Measurements from ENCODE around the gene SEL1L2. TPM values are rescaled to one million over a fixed set of nuclear protein-coding genes. Genes with fewer than 3 reads are reported as not detected.

Gene SEL1L2
- total RNA-seq, 3 donors from 2014 or later = 7.4 TPM; not detected in 2

DNA sequence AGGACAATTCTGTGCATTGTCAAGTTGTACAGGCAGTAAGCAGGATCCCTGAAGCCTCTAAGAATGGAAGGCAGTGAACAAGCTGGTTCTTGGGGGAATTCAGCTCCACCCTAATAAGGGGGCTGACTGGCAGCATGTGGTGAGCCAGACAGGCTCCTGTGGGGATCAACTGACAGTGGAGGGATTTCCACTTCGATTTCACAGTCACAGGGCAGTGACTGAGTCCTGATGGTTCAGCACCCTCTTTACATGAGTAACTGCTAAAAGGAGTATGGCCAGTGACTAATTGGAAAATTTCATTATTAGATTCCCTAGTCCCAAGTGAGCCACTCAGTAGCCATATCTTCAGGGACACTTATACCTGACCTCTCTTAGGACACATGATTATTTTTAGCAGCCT lies 127.2 kb downstream of the SEL1L2 start:
- Histone ChIP-seq H3K4me3 (no peak overlapping the region), H3K9me3 (no peaks in the 10 kb centered on the region), H3K27me3 (no peaks in the 10 kb centered on the region), H3K4me1 (peaks cover 3 to 9% of the 10 kb centered on the region in 2 donors), H3K36me3 (no peaks in the 10 kb centered on the region), H3K27ac (no peak overlapping the region)
- intact Hi-C loops (cut with DNase I; ENCODE audit: low total_unique reads) = no loop called here
- no peak for DNase-seq (ENCODE audit: low spot score in 2 of 2)
- TF ChIP-seq, protein P1, sequence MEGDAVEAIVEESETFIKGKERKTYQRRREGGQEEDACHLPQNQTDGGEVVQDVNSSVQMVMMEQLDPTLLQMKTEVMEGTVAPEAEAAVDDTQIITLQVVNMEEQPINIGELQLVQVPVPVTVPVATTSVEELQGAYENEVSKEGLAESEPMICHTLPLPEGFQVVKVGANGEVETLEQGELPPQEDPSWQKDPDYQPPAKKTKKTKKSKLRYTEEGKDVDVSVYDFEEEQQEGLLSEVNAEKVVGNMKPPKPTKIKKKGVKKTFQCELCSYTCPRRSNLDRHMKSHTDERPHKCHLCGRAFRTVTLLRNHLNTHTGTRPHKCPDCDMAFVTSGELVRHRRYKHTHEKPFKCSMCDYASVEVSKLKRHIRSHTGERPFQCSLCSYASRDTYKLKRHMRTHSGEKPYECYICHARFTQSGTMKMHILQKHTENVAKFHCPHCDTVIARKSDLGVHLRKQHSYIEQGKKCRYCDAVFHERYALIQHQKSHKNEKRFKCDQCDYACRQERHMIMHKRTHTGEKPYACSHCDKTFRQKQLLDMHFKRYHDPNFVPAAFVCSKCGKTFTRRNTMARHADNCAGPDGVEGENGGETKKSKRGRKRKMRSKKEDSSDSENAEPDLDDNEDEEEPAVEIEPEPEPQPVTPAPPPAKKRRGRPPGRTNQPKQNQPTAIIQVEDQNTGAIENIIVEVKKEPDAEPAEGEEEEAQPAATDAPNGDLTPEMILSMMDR (IDR thresholded peaks at IDR 0.05) = no peak
- no peak for TF ChIP-seq POLR2AphosphoS5 (IDR thresholded peaks at IDR 0.05)
- no peak for TF ChIP-seq POLR2A (IDR thresholded peaks at IDR 0.05)

DNA sequence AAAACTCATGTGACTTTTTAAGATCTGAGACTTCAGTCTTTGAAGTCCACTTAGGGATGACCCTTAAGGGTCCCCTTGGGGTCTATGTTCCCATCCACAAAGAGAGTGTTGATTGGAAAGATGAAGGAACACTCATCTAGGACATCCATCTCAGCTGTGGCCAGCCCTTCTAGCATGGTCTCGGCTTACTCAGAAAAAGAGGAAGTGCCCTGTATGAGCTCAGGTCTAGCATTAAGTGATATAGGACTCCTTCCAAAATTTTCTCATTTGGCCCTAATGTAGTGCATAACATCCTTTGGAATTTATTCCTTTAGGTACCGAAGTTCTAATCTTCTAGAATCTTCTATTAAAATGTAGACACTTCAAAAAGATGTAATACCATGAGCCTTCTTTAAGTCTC lies 128.2 kb downstream of the SEL1L2 start:
- peaks cover 3 to 9% of the 10 kb centered on the region in 2 donors for H3K4me1 ChIP-seq
- no peak overlapping the region for H3K27ac ChIP-seq
- intact Hi-C loops (cut with DNase I; ENCODE audit: low total_unique reads) = no loop called here
- H3K9me3 ChIP-seq = no peaks in the 10 kb centered on the region
- H3K27me3 ChIP-seq = no peaks in the 10 kb centered on the region
- no peak for TF ChIP-seq POLR2A (IDR thresholded peaks at IDR 0.05)
- no peak for TF ChIP-seq POLR2AphosphoS5 (IDR thresholded peaks at IDR 0.05)
- TF ChIP-seq, protein P1 (IDR thresholded peaks at IDR 0.05) = no peak
- H3K4me3 ChIP-seq = no peak overlapping the region
- DNase-seq (ENCODE audit: low spot score in 2 of 2) = no peak
- H3K36me3 ChIP-seq = no peaks in the 10 kb centered on the region

DNA sequence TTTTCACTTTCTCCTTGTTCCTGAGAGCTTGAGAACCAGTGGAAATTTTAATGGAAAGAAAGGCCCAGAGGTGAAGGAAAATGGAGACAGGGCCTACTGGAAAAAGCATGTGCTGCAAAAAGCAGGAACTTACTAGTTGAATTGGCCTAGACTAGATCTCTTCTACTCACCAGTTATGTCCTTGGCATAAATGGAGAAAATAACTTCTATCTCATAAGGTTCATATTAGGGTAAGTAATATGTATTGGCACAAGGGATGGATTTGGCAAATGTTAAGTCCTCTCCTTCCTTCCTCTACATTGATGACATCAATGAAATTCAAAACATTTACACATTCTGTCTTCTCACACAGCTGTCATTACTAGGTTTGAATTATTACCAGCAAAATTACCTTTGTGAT lies 131.5 kb downstream of the SEL1L2 start:
- H3K9me3 ChIP-seq = no peaks in the 10 kb centered on the region
- no peak overlapping the region for H3K27ac ChIP-seq
- no peaks in the 10 kb centered on the region for H3K4me1 ChIP-seq
- TF ChIP-seq POLR2A (IDR thresholded peaks at IDR 0.05) = no peak
- TF ChIP-seq, protein P1 (IDR thresholded peaks at IDR 0.05) = no peak
- no peak for TF ChIP-seq POLR2AphosphoS5 (IDR thresholded peaks at IDR 0.05)
- H3K36me3 ChIP-seq = no peaks in the 10 kb centered on the region
- intact Hi-C loops (cut with DNase I; ENCODE audit: low total_unique reads) = no loop called here
- no peaks in the 10 kb centered on the region for H3K27me3 ChIP-seq
- DNase-seq (ENCODE audit: low spot score in 2 of 2) = no peak
- no peak overlapping the region for H3K4me3 ChIP-seq

DNA sequence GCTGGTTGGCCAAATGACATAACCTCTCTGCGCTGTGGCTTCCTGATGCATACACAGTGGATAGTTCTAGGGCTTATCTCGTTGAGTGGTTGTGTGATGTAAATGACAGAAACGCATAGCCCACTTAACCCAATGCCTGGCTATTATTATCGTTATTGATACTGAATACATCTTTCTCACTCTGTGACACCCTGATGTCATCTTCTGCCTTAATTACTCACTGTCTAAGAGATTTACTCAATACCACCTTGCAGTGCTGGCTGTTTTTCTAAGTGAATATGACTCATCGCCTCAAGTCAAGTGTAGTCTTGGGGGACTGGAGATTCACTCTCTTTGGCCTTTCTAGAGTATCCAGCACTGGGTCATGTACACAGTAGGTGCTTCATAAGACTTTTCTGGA lies 132.0 kb downstream of the SEL1L2 start:
- H3K27ac ChIP-seq = no peak overlapping the region
- intact Hi-C loops (cut with DNase I; ENCODE audit: low total_unique reads) = no loop called here

DNA sequence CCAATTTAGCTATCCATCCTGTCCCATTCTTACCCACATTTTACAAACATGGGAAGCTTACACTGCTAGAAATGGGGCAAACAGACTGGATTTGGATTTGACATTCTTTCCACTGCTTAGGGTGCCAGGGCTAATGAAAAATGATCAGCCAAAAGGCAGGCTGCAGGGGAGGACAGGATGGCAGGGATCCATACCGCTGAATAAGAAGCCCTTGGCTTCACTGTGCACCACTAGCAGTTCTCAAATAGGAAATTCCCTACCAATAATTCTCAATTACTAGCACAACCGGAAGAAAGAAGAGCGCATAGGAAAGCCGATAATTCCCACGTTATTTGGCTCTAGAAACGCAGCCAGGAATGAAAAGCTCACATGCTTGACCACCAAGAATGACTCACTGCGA lies 132.5 kb downstream of the SEL1L2 start:
- TF ChIP-seq POLR2A (IDR thresholded peaks at IDR 0.05) (no peak), POLR2AphosphoS5 (IDR thresholded peaks at IDR 0.05) (peak in 1 of 3 donors; percentile 16)
- TF ChIP-seq, protein P1 (IDR thresholded peaks at IDR 0.05) = no peak
- intact Hi-C loops (cut with DNase I; ENCODE audit: low total_unique reads) = no loop called here
- Histone ChIP-seq H3K4me1 (no peaks in the 10 kb centered on the region), H3K9me3 (no peaks in the 10 kb centered on the region), H3K27ac (peak overlapping the region; percentile 19 to 33), H3K36me3 (no peaks in the 10 kb centered on the region), H3K4me3 (no peak overlapping the region), H3K27me3 (no peaks in the 10 kb centered on the region)
- DNase-seq (ENCODE audit: low spot score in 2 of 2) = no peak

More for the DNA sequence above, 132.0 kb downstream of the SEL1L2 start:
- no peak for DNase-seq (ENCODE audit: low spot score in 2 of 2)
- TF ChIP-seq POLR2A (IDR thresholded peaks at IDR 0.05) (no peak), POLR2AphosphoS5 (IDR thresholded peaks at IDR 0.05) (no peak)
- TF ChIP-seq, protein P1 (IDR thresholded peaks at IDR 0.05) = no peak
- Histone ChIP-seq H3K9me3 (no peaks in the 10 kb centered on the region), H3K4me1 (no peaks in the 10 kb centered on the region), H3K36me3 (no peaks in the 10 kb centered on the region), H3K4me3 (no peak overlapping the region), H3K27me3 (no peaks in the 10 kb centered on the region)
